Spleen (tissue), 11 donors: ENCODE data around the gene CDC42EP5. TPM values are rescaled to one million over a fixed set of nuclear protein-coding genes. Genes with fewer than 3 reads are reported as not detected.

ENCODE experiments used
- DNase-seq: peaks from one replicate; pipeline ENCODE4 v3.0.0-alpha.2; 2020
- H3K27ac ChIP-seq, 8 donors: fragments of 200-600 bp; sonication (generic) in 7 of 8; 1 replicate in 4 of 8; 2 replicates in 4 of 8; pipeline versions ENCODE4 v1.5.0 to v1.8.0; 2016 to 2021; ENCODE audit warnings: inconsistent platforms in 4 of 8, mild to moderate bottlenecking in 4 of 8, moderate library complexity in 1 of 8
- H3K27me3 ChIP-seq, 7 donors: fragments of 200-600 bp; sonication (generic) in 6 of 7; replicated peaks in 1 of 7; 1 replicate in 4 of 7; 2 replicates in 3 of 7; pipeline versions ENCODE4 v1.5.0 to v1.8.0; 2016 to 2021; ENCODE audit warnings: inconsistent platforms in 3 of 7, mild to moderate bottlenecking in 1 of 7
- H3K36me3 ChIP-seq, 6 donors: fragments of 200-600 bp; sonication (generic) in 5 of 6; 1 replicate in 4 of 6; 2 replicates in 2 of 6; pipeline versions ENCODE4 v1.5.0 to v1.8.0; 2016 to 2021; ENCODE audit warnings: inconsistent platforms in 2 of 6
- H3K4me1 ChIP-seq, 6 donors: fragments of 200-600 bp; sonication (generic) in 5 of 6; 1 replicate in 3 of 6; 2 replicates in 3 of 6; pipeline versions ENCODE4 v1.5.0 to v1.8.0; 2016 to 2021; ENCODE audit warnings: inconsistent platforms in 3 of 6
- H3K4me3 ChIP-seq, 8 donors: fragments of 200-600 bp; sonication (generic) in 7 of 8; 1 replicate in 4 of 8; 2 replicates in 4 of 8; pipeline versions ENCODE4 v1.5.0 to v1.8.0; 2016 to 2021; ENCODE audit warnings: inconsistent platforms in 4 of 8, mild to moderate bottlenecking in 4 of 8, moderate library complexity in 2 of 8
- H3K9me3 ChIP-seq, 8 donors: fragments of 200-600 bp; sonication (generic) in 7 of 8; 1 replicate in 4 of 8; 2 replicates in 4 of 8; pipeline versions ENCODE4 v1.5.0 to v1.8.0; 2016 to 2021; ENCODE audit warnings: inconsistent platforms in 4 of 8
- CTCF ChIP-seq, 11 experiments: fragments of 200-600 bp in 7 of 11; fragments of 450-650 bp in 4 of 11; sonication (generic) in 4 of 11; IDR thresholded peaks in 8 of 11; conservative IDR thresholded peaks in 3 of 11; 1 replicate in 7 of 11; 2 replicates in 4 of 11; pipeline versions ENCODE4 v1.4.0 to v1.8.0; 2016 to 2021; ENCODE audit warnings: antibody characterized with exemption in 11 of 11, inconsistent platforms in 4 of 11, mild to moderate bottlenecking in 1 of 11
- POLR2A ChIP-seq, 3 donors: fragments of 450-650 bp; IDR thresholded peaks; one replicate each; pipeline ENCODE4 v1.5.1; 2017; ENCODE audit warnings: antibody characterized with exemption in 3 of 3, mild to moderate bottlenecking in 1 of 3
- POLR2AphosphoS5 ChIP-seq, 3 donors: sonication (generic); formaldehyde crosslinking; IDR thresholded peaks; one replicate each; pipeline ENCODE4 v1.5.1; 2017; ENCODE audit warnings: antibody characterized with exemption in 3 of 3
- WGBS, 5 donors: extraction: QIAGEN DNeasy Blood & Tissue Kit in 3 of 5; methylation state at CpG; one replicate each; pipeline versions ENCODE4 v1.1.5 to v1.1.7; 2013 to 2018; 5-methylcytosine and 5-hydroxymethylcytosine counted together
- intact Hi-C: fragments of 100-400 bp; cut with DNase I; formaldehyde crosslinking; loops from one replicate; pipeline ENCODE4 v1.15.0; 2023; ENCODE audit warnings: low total_unique reads
- polyA plus RNA-seq, 3 donors: library from polyadenylated mRNA; stranded (reverse); fragments of 200-250 nt; gene quantifications; one replicate each; pipeline ENCODE4 v1.2.1, GENCODE V29; 2013
- total RNA-seq, 7 donors: library from RNA; depleted of rRNA in 3 of 7; stranded (reverse); fragments of >200 nt in 3 of 7; fragmentation: NEBNext Ultra II Directional in 4 of 7; extraction: Animal tissue kit (Norgen Biotek cat#: 25700) in 4 of 7; gene quantifications; one replicate each; pipeline versions ENCODE4 v1.1.0 to v1.2.1, GENCODE V29; 2016 to 2021
- donor health status: healthy with polysubstance abuse.
- donor health status: DM: no; HTN: no; CAD: no; lungs with moderate emphysema.
- donor health status: DM: no; HTN: no; CAD: no.
- donor health status: Bipolar disorder and iron deficiency.
- donor health status: healthy.
- donor health status: DM: no; HTN: no; CAD: no.
- donor health status: DM: yes; HTN: yes; CAD: no.

CDC42EP5 gene
- total and polyA plus RNA-seq, 10 donors, result 6.6 to 16.1 (median 13.1) TPM

GRCh38 chr19:54464044-54464629 lies 9.0 kb downstream of the CDC42EP5 start:
- WGBS, 5 donors, result 0 to 1% (median 1%) methylated on average over 26 of the region's 26 CpGs
- peaks cover 0 to 35% (median 32%) of the 10 kb centered on the region in 6 donors for H3K36me3 ChIP-seq
- DNase-seq, result peak; percentile 95
- peaks cover 11 to 61% (median 42%) of the 10 kb centered on the region in 6 donors for H3K4me1 ChIP-seq
- peak overlapping the region; percentile 54 to 74 (median 64) for H3K4me3 ChIP-seq
- H3K27me3 ChIP-seq, result peaks cover 0 to 15% (median 0%) of the 10 kb centered on the region in 7 donors
- no peak for TF ChIP-seq POLR2AphosphoS5 (IDR thresholded peaks at IDR 0.05)
- no peak for TF ChIP-seq POLR2A (IDR thresholded peaks at IDR 0.05)
- TF ChIP-seq CTCF (IDR thresholded peaks at IDR 0.05 in 8 of 11, conservative IDR thresholded peaks at IDR 0.05 in 3 of 11), result no peak
- intact Hi-C loops, result no loop called here
- H3K9me3 ChIP-seq, result no peaks in the 10 kb centered on the region
- peak overlapping the region; percentile 91 to 99 (median 96) for H3K27ac ChIP-seq

DNA sequence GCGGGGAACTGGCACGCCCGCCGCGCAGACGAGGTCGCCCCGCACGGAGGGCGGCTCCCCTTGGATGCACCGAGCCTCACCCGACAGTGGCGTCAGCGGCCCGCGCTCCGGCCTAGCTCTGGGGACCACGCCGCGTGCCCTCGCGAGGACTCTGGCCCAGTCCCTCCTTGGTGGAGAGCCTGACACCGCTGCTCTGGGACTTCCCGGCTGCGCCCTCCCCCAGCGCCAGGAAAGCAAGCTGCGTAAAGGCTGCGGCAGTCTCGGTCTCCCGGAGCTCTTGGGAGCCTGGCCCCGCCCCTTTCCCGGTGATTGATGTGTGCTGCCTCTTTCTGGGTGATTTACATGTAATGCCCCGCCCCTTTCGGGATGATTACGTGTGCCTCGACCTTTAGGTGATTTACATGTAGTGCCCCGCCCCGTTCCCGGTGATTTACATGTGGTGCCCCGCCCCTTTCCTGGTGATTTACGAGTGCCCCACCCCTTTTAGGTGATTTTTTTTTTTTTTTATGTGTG lies 9.5 kb downstream of the CDC42EP5 start, which contains the start of gene LENG9:
Gene LENG9 (minus strand): TSS at position 248 of the 513 bp plus-strand sequence. CDS start 252 bp downstream, outside the sequence.
- TF ChIP-seq POLR2A (IDR thresholded peaks at IDR 0.05) (peak in 2 of 3 donors; percentile 38 to 57), POLR2AphosphoS5 (IDR thresholded peaks at IDR 0.05) (peak; percentile 93 to 94 (median 93)), CTCF (IDR thresholded peaks at IDR 0.05 in 8 of 11, conservative IDR thresholded peaks at IDR 0.05 in 3 of 11) (no peak)
- H3K9me3 ChIP-seq, result no peaks in the 10 kb centered on the region
- H3K36me3 ChIP-seq, result peaks cover 0 to 40% (median 38%) of the 10 kb centered on the region in 6 donors
- peak within 1 kb of the TSS; percentile 54 to 74 (median 64) for H3K4me3 ChIP-seq
- peaks cover 0 to 9% (median 0%) of the 10 kb centered on the region in 7 donors for H3K27me3 ChIP-seq
- peak within 1 kb of the TSS; percentile 91 to 99 (median 96) for H3K27ac ChIP-seq
- peak; percentile 99 for DNase-seq
- intact Hi-C loops, result no loop called here
- 0 to 1% (median 0%) methylated on average over 18 to 41 of the region's 41 CpGs for WGBS, 5 donors
- peaks cover 11 to 64% (median 45%) of the 10 kb centered on the region in 6 donors for H3K4me1 ChIP-seq

GRCh38 chr19:54462655-54463530 lies 10.2 kb downstream of the CDC42EP5 start:
- intact Hi-C loops, result no loop called here
- H3K9me3 ChIP-seq, result no peaks in the 10 kb centered on the region
- WGBS, 5 donors, result 7 to 23% (median 9%) methylated on average over 22 to 91 of the region's 91 CpGs
- TF ChIP-seq POLR2AphosphoS5 (IDR thresholded peaks at IDR 0.05) (peak; percentile 85 to 92 (median 92)), CTCF (IDR thresholded peaks at IDR 0.05 in 8 of 11, conservative IDR thresholded peaks at IDR 0.05 in 3 of 11) (peak in 5 of 11 experiments; percentile 7 to 46 (median 28)), POLR2A (IDR thresholded peaks at IDR 0.05) (no peak)
- H3K4me3 ChIP-seq, result peak overlapping the region; percentile 37 to 74 (median 64)
- H3K27ac ChIP-seq, result peak overlapping the region; percentile 91 to 99 (median 96)
- H3K36me3 ChIP-seq, result peaks cover 5 to 47% (median 45%) of the 10 kb centered on the region in 6 donors
- peaks cover 11 to 71% (median 47%) of the 10 kb centered on the region in 6 donors for H3K4me1 ChIP-seq
- peaks cover 0 to 9% (median 0%) of the 10 kb centered on the region in 7 donors for H3K27me3 ChIP-seq
- DNase-seq, result peak; percentile 94
